ENCODE measurements around the gene PLA2G5.
"Not testable (repeated sequence)": the region's sequence is repeated elsewhere in the genome, so short reads cannot be mapped to it uniquely, and the experiment has no call there.

The PLA2G5 gene, protein sequence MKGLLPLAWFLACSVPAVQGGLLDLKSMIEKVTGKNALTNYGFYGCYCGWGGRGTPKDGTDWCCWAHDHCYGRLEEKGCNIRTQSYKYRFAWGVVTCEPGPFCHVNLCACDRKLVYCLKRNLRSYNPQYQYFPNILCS

DNA sequence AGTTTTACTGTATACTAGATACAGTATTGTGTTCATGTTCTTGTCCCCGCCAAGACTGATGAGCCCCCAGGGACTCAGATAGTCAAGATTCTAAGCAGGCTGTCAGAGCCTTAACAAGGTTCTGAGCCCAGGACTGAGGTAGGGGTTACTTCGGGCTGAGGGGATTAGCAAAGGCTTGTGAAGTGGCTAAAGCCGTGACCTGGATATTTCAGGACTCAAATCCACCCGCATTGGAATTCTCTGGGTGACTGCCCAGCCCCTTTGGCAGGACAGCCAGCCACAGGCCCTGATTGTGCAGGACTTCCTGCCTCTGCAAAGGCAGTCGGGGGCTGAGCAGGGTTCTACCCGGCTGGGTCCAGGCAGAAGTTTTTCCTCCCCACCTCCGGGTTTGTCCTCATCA is at the start of gene PLA2G5:
Gene PLA2G5 (plus strand): TSS at position 321 of the 400 bp plus-strand sequence. CDS start 14,637 bp downstream, outside the sequence.
- no peak for DNase-seq

DNA sequence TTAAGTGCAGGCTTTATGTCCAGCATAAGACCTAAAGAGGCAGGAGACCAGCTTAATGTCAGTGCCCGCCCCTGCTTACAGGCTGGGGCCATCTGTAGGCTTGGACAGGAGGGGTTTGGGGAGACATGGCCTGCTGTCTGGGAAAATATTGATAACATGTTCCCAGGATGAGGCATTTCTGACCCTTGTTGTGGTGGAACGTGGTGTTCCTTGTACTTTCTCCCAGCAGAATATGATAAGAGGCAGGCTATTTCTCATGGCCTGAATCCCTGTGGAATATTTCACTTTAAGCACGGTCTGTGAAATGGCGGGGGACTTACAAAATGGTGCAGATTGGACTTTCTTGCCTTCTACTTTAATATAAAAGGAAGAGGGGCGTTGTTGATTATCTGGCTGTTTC is 41.9 kb upstream of the PLA2G5 start:
- no peak for DNase-seq

DNA sequence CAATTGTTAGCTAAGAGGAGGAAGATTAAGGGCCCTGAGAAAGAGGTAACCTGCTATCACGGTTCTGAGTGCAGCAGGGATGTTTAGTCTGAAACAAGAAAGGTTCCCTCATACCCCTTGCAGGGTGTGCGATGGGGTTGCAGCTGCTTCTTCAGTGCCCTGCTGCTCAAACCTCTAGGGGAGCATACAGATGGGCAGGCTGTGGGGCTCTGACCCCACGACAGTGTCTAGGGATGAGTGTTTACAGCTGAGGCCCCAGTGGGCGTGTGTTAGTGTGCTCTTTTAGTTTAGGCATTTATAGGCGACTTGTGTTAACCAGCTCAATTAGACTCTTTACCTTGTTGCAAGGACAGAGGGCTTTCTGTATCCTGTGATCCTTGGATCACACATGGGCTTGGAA is 41.3 kb upstream of the PLA2G5 start:
- no peak for DNase-seq

DNA sequence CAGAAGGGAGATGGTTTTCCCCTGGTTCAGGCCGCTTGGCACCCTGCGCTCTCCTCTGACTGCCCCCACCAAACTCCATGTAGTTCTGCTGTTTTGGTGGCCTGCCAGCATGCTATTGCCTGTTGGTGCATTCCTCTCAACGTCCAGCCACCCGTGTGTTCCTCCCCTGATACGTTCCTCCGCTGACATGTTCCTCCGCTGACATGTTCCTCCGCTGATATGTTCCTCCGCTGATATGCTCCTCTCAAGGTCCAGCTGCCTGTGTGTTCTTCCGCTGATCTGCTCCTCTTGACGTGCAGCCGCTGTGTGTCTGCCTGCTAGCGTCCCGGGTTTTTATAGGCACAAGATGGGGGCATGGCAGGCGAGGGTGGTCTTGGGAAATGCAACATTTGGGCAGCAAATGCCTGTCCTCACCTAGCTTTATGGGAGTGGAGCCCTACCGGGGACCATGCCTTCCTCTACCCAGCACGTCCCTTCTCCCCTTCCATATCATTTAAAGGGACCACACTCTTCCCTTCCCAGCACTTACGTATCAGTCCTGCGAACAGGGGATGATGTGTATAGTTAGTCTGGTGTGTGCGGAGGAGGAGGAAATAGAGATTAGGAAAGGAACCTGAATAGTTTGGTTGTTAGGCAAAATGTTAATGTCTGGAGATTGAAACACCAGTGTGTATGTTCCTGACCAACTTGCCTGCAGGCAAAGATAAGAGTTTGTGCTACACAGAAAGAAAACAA is 40.6 kb upstream of the PLA2G5 start:
- no peak for DNase-seq

DNA sequence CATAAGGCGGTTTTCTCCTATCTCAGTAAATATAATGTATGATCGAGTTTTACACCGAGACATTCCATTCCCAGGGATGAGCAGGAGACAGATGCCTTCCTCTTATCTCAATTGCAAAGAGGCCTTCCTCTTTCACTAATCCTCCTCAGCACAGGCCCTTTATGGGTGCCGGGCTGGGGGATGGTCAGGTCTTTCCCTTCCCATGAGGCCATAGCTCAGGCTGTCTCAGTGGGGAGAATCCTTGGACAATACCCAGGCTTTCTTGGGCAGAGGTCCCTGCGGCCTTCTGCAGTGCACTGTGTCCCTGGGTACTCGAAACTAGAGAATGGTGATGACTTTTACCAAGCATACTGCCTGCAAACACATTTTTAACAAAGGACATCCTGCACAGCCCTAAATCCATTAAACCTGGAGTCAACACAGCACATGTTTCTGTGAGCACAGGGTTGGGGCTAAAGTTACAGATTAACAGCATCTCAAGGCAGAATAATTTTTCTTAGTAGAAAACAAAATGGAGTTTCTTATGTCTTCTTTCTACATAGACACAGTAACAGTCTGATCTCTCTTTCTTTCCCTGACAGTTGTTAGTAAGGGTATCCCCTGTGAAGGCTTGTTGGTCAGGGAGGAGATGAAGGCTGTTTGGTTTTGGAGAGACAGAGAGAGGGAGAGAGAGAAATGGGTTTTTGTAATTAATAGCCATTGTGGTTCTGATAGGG is 39.4 kb upstream of the PLA2G5 start:
- DNase-seq, result not testable (repeated sequence)

DNA sequence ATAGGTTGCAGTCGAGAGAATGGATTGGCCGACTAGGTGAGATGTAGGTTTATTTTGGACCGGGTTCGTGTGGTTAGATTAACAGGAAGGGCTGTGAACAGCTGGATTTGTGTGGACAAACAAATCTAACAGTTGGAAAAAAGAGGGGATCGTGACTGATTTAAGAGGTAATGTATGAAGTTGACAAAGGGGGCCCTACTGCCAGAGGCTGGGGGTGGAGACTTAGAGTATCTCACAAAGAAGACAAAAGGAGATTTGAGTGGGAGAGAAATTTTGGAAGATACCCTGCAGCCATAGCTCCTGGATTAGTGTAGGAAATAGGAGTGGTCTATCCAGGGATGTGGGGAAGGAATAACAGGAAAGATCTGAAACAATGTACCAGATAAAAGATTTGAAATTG is 38.8 kb upstream of the PLA2G5 start:
- no peak for DNase-seq

DNA sequence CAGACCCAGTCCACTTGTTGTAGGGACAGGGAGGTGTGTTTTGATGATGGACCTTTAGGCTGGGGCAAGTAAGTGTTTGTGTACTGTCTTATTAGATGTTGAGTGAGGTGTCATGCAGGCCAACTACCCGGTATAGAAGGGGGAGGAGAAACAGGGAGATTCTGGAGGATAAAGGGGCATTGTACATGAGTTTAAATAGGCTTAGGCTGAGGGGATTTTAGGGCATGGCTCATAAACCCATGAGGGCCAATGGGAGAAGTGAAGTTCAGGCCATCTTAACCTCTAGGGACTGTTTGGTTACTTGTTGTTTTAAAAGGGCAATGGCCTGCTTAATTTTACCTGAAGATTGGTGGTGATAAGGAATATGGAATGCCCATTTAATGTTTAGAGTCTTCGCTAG is 38.2 kb upstream of the PLA2G5 start:
- no peak for DNase-seq

DNA sequence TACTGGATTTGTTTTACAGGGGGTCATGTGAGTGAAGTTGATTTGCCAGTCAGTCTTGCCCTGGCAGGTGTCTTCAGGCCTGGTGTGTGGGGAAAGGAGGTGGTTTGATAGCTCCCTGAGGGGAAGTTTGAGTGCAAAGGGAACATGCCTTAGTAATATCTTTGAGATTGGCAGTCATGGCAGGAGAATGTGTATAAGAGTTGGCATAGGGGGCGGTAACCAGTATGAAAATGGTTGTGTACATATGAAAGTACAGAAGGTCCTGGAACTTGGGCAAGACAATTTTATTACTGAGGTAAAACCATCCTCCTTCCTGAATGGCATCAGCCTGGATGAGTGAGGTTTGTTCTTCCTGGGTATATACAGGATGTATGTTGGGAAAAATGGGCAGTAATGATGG is 37.6 kb upstream of the PLA2G5 start:
- DNase-seq, result no peak

DNA sequence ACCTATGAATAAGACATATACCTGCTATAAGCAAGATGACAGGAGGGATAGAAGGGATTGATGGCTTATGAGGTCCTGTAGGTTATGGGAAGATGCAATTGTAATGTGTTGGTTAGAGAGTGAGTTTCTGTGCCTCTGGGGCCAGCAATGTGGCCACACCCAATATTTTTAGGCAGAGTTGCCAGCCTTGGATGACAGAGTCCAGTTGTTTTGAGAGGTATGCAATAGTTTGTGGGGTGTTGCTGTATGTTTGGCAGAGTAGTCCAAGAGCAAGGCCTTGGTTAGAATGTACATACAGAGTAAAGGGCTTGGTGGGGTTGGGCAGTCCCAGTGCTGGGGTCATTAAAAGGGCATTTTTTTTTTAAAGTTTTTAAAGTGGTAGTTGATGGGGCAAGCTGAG is 36.6 kb upstream of the PLA2G5 start:
- no peak for DNase-seq

DNA sequence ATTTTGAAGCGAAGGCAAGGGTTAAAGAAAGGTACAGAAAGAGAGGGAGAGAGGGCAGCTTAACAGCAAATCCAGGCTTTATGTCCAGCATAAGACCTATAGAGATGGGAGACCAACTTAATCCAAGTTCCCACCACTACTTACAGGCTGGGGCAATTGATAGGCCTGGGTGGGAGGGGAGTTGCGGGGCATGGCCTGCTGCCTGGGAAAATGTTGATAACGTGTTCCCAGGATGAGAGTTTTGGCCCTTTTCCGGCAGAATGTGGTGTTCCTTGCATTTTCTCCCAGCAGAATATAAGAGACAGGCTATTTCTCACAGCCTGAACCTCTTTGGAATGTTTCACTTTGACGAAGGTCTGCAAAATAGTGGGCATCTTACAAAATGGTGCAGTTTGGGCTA is 34.9 kb upstream of the PLA2G5 start:
- no peak for DNase-seq

DNA sequence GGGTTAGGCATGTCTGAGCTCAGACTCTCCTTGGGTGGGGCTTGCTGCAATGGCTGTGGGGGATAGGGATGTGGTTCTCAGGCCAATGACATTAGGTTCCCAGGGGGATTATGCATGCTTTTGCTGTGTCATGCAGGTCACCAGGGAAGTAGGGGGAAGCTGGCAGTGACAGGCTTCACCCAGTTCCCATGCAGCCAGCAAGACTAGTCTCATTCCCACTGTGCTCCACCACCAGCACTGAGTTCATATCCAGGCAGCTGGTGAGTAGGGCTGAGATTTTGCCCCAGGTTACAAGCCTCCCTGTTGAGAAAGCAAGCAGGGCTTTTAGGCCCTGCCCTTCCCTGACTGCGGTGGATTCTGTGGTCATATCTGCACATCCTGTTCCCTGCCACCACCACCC is 32.1 kb upstream of the PLA2G5 start:
- no peak for DNase-seq

DNA sequence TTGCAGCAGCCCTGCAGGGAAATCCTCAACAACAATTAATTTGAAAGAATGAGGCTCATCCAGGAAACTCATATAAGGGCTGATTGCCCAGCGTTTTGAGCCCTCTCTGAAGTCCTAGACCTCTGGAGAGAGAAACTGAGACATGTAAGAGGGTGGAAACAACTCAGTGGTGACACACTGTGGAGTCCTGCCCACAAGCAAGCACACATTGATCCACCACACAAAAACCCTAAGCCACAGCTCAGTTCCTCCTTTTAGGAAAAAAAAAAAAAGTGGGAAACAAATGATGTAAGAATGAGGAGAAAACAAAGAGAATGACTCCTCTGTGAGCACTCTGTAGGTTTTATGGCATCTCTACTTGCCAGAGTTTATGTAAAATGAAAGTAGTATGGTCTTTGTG is 22.9 kb upstream of the PLA2G5 start:
- no peak for DNase-seq

DNA sequence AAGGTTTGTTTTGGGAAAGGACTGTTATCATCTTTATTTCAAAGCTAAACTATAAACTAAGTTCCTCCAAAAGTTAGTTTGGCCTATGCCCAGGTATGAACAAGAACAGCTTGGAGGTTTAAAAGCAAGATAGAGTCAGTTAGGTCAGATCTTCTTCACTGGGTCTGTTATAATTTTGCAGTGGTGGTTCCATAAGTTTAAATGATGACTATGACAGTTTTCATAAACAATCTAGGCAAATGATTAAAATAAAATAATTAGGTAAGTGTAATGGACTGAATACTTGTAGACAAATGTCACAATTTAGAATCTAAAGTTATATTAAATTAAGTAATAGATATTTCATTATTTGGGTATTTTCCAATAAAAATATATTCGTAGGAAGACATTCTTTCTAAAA is 21.4 kb upstream of the PLA2G5 start:
- no peak for DNase-seq

DNA sequence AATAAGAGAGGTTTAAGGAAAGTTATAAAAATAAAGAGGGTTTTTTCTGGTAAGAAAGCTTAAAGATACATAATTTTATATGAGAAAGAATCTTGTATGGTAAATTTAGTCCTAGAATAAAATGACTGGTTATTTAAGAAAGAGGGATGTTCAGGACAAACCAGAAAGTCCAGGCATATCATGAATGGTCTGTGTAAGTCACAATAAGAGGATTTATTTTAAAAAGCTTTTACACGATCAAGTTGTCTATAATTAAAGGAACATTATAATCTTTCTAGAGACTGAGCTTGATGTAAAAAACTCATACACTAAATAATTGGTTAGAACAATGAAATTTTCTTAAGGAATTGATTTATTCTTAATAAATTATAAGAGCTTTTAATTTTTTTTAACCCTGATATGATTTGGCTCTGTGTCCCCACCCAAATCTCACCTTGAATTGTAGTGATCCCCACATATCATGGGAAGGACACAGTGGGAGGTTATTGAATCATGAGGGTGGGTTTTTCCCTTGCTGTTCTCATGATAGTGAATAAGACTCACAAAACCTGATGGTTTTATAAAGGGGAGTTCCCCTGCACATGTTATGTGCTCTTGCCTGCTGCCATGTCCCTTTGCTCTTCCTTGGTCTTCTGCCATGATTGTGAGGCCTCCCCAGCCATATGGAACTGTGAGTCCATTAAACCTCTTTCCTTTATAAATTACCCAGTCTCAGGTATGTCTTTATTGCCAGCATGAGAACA is 20.8 kb upstream of the PLA2G5 start:
- DNase-seq, result not testable (repeated sequence)

DNA sequence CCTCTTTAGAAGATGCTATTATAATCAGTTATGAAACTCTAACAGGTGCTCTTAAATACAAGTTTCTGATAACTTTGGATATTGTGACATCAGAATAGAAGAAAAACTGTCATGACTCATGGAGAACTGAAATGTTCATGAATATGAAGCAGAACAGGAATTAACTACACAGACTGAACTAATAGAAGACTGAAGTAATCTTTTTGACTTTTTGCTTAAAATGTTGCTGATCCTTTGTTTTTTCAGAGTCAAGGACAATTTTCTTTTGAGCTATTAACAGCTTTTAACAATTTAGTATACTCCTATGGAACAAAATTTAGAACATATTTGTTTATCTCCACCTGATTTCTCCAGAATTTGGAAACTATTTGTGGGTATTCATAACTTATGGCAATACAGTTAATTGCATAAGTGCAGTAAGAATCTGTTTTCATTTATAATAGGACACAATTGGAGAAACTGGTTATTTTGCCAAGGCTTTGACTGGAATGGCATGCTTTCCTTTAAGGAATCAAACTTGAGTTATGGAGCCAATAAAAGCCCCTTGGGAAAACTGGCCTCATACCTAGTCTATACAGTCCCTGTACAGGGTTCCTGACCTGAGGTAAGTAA is 18.7 kb upstream of the PLA2G5 start:
- DNase-seq, result no peak

DNA sequence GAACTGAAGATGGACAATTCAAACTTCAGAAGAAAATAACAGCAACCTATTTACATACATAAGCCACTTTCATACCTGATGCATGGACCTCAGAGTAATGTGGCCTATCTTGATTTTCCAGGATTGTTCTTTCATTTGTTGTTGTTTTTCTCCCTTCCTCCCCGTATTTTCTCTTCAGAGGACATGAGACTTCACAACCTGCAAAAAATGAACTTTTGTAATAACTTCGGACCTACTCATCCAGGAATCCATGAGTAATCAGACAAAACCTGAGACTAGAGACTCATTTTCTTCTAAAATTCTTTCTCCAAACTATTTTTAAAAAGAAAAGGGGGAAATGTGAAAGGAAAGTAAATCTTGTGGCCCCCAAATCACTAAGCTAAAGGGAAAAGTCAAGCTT is 17.6 kb upstream of the PLA2G5 start:
- no peak for DNase-seq

DNA sequence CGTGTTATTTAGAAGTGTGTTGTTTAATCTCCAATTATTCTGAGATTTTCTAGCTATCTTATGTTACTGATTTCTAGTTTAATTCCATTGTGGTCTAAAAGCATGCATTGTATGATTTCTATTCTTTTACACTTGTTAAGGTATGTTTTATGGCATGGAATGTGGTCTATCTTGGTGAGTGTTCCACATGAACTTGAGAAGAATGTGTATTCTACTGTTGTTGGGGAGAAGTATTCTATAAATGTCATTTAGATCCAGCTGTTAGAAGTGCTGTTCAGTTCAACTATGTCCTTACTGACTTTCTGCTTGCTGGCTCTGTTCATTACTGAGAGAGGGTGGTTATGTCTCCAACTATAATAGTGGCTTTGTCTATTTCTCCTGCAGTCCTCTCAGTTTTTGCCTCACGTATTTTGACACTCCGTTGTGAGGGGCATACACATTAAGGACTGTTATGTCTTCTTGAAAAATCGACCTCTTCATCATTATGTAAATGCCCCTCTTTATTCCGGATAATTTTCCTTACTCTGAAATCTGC is 12.0 kb upstream of the PLA2G5 start:
- DNase-seq, result no peak

DNA sequence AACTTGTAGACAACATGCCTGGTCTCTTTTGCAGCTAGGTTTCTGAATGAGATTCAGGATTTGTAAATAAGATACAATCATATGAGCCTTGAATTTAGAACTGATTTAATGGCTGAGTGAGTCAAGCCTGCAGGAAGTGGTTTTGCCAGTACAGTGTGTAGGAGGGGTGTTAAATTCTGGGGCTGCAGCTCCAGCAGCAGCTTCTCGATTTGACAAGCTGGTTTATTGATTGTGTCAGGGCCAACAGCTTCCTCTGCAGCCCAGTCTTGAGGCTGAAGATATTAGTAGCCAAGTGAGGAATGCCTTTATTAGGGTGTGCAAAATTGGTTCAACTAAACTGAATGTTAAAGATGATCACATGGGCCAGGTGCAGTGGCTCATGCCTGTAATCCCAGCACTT is 11.5 kb upstream of the PLA2G5 start:
- no peak for DNase-seq

DNA sequence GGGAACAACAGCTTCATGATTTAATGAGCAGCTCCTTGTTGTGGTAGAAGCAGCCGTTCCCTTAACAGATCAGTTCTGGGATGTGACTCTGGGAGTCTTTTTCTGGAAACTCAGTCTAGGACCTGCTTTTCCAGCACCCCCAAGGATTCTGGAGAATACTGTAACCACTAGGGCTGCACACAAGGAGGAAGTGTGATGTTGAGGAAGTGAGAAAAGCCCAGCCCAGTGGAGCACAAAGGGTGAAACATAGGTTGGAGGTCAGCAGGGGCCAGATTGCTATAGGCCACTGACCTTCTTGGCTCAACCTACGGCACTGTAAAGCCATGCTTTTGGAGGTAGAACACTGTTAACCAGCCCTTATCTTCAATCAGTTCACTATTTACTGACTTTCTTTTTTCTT is 10.1 kb upstream of the PLA2G5 start:
- DNase-seq, result no peak

DNA sequence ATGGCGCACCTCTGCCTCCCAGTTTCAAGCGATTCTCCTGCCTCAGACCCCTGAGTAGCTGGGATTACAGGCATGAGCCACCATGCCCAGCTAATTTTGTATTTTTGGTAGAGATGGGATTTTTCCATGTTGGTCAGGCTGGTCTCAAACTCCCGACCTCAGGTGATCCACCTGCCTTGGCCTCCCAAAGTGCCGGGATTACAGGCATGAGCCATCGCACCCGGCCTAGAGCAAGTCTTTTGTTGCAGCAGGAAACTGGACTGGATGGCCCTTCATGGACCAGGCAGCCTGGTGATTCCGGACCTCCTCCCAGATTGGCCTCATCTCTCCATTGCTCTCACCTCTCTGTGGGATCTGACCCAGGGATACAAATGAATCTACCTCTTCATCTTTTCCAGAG is 9.2 kb upstream of the PLA2G5 start:
- DNase-seq, result not testable (repeated sequence)

DNA sequence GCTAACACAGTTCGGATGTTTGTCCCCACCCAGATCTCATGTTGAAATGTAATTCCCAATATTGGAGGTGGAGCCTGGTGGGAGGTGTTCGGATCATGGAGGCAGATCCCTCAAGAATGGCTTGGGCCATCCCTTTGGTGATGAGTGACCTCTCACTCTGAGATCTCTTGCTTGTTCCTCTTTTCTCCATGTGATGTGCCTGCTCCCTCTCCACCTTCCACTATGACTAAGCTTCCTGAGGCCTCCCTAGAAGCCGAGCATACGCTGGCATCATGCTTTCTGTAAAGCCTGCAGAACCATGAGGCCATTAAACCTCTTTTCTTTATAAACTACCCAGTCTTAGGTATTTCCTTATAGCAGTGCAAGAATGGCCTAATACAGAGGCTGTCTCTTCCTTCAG is 8.1 kb upstream of the PLA2G5 start:
- no peak for DNase-seq

DNA sequence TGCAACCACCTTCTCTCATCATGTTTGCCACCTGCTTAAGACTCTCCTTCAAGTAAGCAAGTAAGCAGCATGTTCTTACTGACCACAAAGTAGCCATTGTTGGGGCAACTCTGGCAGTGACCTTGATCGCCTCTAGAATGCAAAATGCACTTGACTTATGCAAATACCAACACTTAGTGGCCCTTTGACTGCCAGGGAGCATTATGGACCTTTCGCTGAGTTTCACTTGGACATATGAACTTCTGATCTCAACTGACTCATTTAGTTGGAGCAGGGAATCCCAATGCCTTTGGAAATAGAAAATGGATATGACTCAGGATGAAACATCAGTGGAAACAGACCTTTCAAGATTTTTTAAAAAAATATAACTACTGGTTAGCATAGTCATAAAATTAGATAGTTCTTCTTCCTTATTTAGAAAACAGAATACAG is 6.1 kb upstream of the PLA2G5 start:
- DNase-seq, result no peak

DNA sequence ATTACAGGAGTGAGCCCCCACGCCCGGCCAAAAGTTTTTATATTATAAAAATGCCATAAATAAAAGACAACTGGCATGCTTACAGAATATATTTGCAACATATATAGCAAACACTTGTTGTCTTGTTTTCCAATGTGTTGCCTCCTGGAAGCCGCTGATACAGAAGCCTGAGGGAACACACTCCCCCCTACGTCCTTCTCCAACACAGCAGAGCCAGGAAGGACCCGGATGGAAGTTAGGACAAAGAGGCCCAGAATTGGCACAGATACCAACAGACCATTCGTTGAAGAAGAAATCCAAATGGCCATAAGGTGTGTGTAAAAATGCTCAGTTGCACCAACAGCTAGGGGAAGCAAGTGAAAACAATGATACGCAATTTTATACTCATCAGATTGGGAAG is 1.3 kb upstream of the PLA2G5 start:
- DNase-seq, result no peak

Measured in DMS79 treated with DMSO at 0.1 percent for 48 hours (cell line).